HG03066 (cell line): ENCODE results near the gene KCNIP3.

Experiments used
- ATAC-seq: cut with Tn5 transposase; IDR thresholded peaks from one replicate; pipeline ENCODE4 v1.9.1; 2021; ENCODE audit warnings: low read depth; ENCODE audit not compliant: unreplicated experiment

KCNIP3 gene

GRCh38 chr2:95274291-95275150 lies 22.6 kb upstream of the KCNIP3 start, which contains the start of gene PROM2:
Gene PROM2, plus strand, starts transcription at chr2:95274449. Its CDS starts 137 bp downstream, at chr2:95274586.
- no peak for ATAC-seq

GRCh38 chr2:95275151-95275515 lies 22.0 kb upstream of the KCNIP3 start:
- ATAC-seq, result no peak

- ATAC-seq, result no peak
These were observed 21.4 kb upstream of the KCNIP3 start for GRCh38 chr2:95275601-95276243.

GRCh38 chr2:95276244-95276887 lies 20.8 kb upstream of the KCNIP3 start:
- no peak for ATAC-seq

- ATAC-seq, result no peak
These were observed 20.3 kb upstream of the KCNIP3 start for GRCh38 chr2:95276888-95277245.

GRCh38 chr2:95277246-95277906 lies 19.8 kb upstream of the KCNIP3 start:
- no peak for ATAC-seq

- no peak for ATAC-seq
These were observed 19.1 kb upstream of the KCNIP3 start for GRCh38 chr2:95278051-95278471.

- no peak for ATAC-seq
These were observed 18.4 kb upstream of the KCNIP3 start for GRCh38 chr2:95278637-95279225.

- ATAC-seq, result no peak
These were observed 17.6 kb upstream of the KCNIP3 start for GRCh38 chr2:95279435-95280035.

GRCh38 chr2:95281071-95281470 lies 16.1 kb upstream of the KCNIP3 start:
- ATAC-seq, result no peak

- ATAC-seq, result no peak
These were observed 15.4 kb upstream of the KCNIP3 start for GRCh38 chr2:95281786-95282185.

- no peak for ATAC-seq
These were observed 14.7 kb upstream of the KCNIP3 start for GRCh38 chr2:95282458-95282857.

- ATAC-seq, result no peak
These were observed 13.6 kb upstream of the KCNIP3 start for GRCh38 chr2:95283562-95283961.

GRCh38 chr2:95284886-95285541 lies 12.1 kb upstream of the KCNIP3 start:
- ATAC-seq, result no peak

GRCh38 chr2:95285542-95285932 lies 11.6 kb upstream of the KCNIP3 start:
- ATAC-seq, result no peak

- no peak for ATAC-seq
These were observed 9.8 kb upstream of the KCNIP3 start for GRCh38 chr2:95287336-95287735.

GRCh38 chr2:95287806-95288205 lies 9.3 kb upstream of the KCNIP3 start:
- no peak for ATAC-seq

GRCh38 chr2:95289253-95289652 lies 7.9 kb upstream of the KCNIP3 start:
- ATAC-seq, result no peak

- ATAC-seq, result no peak
These were observed 5.9 kb upstream of the KCNIP3 start for GRCh38 chr2:95291222-95291621.
